Kidney epithelial cell (primary cell): Measurements from ENCODE around the gene ZNF175. TPM values are rescaled to one million over a fixed set of nuclear protein-coding genes. Genes with fewer than 3 reads are reported as not detected.

Source experiments
- DNase-seq: peaks from one replicate; pipeline ENCODE4 v3.0.0-alpha.2; 2010; ENCODE audit warnings: low read depth
- H3K27me3 ChIP-seq: 2 replicates; pipeline ENCODE4 v1.6.0; 2011; ENCODE audit warnings: low read length; ENCODE audit not compliant: control insufficient read depth, insufficient read depth
- H3K36me3 ChIP-seq: 2 replicates; pipeline ENCODE4 v1.5.1; 2011; ENCODE audit warnings: low read length; ENCODE audit not compliant: control insufficient read depth, insufficient read depth
- H3K4me3 ChIP-seq: 2 replicates; pipeline ENCODE4 v1.5.1; 2011; ENCODE audit warnings: low read depth, mild to moderate bottlenecking, control low read depth, low read length
- CTCF ChIP-seq: IDR thresholded peaks from 2 replicates; pipeline ENCODE4 v1.5.1; 2011; ENCODE audit warnings: mild to moderate bottlenecking, moderate library complexity, low read length, control low read depth, inconsistent platforms; ENCODE audit not compliant: insufficient read depth, poor library complexity, severe bottlenecking
- total RNA-seq: library from RNA; depleted of rRNA; stranded (reverse); fragments of >200 nt; gene quantifications from 2 replicates; pipeline ENCODE4 v1.2.3, GENCODE V29; 2015

ZNF175 gene
- total RNA-seq, 1 donor from 2014 or later: 5.0 TPM

DNA sequence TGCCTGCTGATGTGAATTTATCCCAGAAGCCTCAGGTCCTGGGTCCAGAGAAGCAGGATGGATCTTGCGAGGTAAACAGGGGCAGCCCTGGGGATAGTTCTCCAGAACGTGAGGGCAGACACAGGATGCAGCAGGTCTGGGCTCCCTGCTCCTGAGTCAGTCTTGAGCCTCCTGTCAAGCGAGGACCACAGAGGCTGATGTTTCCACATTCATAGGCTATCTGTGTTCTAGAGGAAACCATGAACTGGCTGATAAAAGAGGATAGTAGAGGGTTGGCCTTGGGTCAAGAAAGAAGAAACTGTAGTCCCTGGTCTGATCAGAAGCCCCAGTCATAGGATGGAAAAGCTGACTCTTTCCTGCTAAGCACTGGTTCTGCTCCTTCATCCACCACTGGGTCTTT is 2.2 kb downstream of the ZNF175 start:
- TF ChIP-seq CTCF: no peak
- H3K27me3 ChIP-seq: no peaks in the 10 kb centered on the region
- H3K4me3 ChIP-seq: no peak overlapping the region
- peaks cover 1% of the 10 kb centered on the region for H3K36me3 ChIP-seq
- DNase-seq: no peak

- Histone ChIP-seq H3K36me3 (peaks cover 1% of the 10 kb centered on the region), H3K4me3 (no peak overlapping the region), H3K27me3 (no peaks in the 10 kb centered on the region)
- DNase-seq: no peak
- TF ChIP-seq CTCF: no peak
These were observed 5.8 kb downstream of the ZNF175 start for GRCh38 chr19:51576850-51577249.

GRCh38 chr19:51586103-51586728 is 15.1 kb downstream of the ZNF175 start:
- DNase-seq: no peak
- Histone ChIP-seq H3K4me3 (no peak overlapping the region), H3K36me3 (peaks cover 2% of the 10 kb centered on the region), H3K27me3 (no peaks in the 10 kb centered on the region)
- no peak for TF ChIP-seq CTCF

- no peak for DNase-seq
- Histone ChIP-seq H3K4me3 (no peak overlapping the region), H3K27me3 (no peaks in the 10 kb centered on the region), H3K36me3 (peaks cover 2% of the 10 kb centered on the region)
- no peak for TF ChIP-seq CTCF
These were observed 15.7 kb downstream of the ZNF175 start for GRCh38 chr19:51586799-51587198.

DNA sequence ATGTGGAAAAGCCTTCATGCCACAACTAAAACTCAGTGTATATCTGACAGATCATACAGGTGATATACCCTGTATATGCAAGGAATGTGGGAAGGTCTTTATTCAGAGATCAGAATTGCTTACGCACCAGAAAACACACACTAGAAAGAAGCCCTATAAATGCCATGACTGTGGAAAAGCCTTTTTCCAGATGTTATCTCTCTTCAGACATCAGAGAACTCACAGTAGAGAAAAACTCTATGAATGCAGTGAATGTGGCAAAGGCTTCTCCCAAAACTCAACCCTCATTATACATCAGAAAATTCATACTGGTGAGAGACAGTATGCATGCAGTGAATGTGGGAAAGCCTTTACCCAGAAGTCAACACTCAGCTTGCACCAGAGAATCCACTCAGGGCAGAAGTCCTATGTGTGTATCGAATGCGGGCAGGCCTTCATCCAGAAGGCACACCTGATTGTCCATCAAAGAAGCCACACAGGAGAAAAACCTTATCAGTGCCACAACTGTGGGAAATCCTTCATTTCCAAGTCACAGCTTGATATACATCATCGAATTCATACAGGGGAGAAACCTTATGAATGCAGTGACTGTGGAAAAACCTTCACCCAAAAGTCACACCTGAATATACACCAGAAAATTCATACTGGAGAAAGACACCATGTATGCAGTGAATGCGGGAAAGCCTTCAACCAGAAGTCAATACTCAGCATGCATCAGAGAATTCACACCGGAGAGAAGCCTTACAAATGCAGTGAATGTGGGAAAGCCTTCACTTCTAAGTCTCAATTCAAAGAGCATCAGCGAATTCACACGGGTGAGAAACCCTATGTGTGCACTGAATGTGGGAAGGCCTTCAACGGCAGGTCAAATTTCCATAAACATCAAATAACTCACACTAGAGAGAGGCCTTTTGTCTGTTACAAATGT is 16.4 kb downstream of the ZNF175 start:
- H3K36me3 ChIP-seq: peaks cover 2% of the 10 kb centered on the region
- H3K4me3 ChIP-seq: no peak overlapping the region

More for the DNA sequence above, 16.4 kb downstream of the ZNF175 start:
- no peak for DNase-seq
- no peaks in the 10 kb centered on the region for H3K27me3 ChIP-seq
- TF ChIP-seq CTCF: no peak
